Tongue (tissue), 3 donors: ENCODE data around the gene EHBP1L1. TPM values are rescaled to one million over a fixed set of nuclear protein-coding genes. Genes with fewer than 3 reads are reported as not detected.
"Not testable (repeated sequence)": the region's sequence is repeated elsewhere in the genome, so short reads cannot be mapped to it uniquely, and the experiment has no call there.

Experiments used
- DNase-seq: peaks from one replicate; pipeline ENCODE4 v3.0.0-alpha.2; 2015
- small RNA-seq: library from RNA; depleted of rRNA; stranded (forward); fragments of <200 nt; gene quantifications from one replicate; pipeline ENCODE3, GENCODE V24; 2014; ENCODE audit warnings: low replicate concordance
- total RNA-seq: library from RNA; depleted of rRNA; stranded (reverse); fragments of >200 nt; gene quantifications from one replicate; pipeline ENCODE4 v1.2.3, GENCODE V29; 2014

EHBP1L1 gene
- total RNA-seq, 1 donor from 2014 or later, result 284 TPM

DNA sequence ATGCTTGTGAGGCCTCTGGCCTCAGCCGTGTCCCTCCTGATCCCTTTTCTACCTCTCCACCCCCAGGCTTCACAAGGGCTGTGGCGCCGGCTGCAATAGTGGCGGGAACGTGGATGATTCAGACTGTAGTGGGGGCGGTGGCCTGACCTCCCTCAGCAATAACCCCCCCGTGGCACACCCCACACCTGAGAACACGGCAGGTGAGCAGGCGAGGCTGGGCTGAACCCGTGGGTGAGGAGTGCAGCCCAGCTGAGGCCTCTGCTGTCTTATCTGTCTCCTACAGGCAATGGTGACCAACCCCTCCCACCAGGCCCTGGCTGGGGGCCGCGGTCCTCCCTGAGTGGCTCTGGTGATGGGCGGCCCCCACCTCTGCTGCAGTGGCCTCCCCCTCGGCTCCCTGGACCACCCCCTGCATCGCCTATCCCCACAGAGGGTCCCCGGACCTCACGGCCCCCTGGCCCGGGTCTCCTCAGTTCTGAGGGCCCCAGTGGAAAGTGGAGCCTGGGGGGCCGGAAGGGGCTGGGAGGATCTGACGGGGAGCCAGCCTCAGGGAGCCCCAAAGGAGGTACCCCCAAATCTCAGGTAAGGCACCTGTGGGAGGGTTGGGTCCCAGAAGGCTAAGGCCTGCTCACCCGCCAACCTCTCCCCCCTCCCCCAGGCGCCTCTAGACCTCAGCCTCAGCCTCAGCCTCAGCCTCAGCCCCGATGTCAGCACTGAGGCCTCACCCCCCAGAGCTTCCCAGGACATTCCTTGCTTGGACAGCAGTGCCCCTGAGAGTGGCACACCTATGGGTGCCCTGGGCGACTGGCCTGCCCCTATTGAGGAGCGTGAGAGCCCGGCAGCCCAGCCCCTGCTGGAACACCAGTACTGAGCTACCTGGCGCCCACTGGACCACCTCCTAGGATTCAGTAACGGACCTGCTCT is 60.5 kb downstream of the EHBP1L1 start:
- no peak for DNase-seq

DNA sequence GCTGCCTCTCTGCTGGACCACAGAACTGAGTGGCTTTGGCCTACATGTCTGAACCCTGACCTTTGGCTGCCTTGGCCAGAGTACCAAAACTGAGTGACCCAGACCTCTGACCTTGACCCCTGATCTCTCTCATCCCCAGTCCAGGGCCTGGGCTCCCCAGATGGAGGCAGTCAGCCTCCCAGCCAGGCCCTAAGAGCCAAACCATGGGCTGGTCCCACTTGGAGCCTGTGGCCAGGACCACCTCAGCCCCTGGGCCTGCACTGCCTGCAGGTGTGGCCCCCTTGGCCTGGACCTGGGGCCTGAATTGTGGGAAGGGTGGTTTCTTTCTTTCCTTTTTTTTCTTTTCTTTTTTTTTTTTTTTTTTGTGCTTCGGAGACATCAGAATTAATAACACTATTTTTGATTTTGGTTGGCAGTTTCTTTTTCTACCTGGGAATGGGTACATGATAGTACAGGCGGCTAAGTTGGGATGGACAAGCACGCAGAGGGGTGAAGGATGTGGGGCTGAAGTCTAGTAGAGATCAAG is 61.2 kb downstream of the EHBP1L1 start:
- DNase-seq, result no peak

DNA sequence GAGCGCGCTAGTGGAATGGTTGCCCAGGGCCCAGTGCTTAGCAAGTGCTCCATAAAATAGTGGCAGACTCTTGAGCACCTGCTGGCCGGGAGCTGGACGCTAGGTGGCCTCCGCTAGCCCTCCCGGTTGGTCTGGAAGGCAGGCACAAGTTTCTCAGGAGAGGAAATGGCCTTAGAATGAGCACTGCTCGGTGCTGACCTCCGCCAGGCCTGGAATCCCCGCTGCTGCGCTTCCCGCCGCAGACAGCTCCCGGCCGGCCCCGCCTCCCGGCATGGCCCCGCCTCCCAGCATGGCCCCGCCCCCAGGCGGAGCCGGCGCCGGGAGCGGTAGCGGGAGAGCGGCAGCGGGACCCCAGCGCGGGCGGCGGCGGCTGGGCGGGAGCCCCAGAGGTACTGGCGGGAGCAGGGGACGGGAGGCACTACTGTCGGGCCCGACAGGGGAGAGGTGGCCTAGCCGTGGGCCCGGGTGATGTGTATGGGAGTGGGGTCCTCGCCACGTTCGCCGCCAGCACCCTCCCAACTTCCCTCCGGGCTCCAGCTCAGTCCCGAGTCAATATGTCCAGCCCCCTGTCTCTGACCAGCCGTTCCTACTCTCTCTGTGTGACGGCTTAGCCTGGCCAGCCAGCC is 62.1 kb downstream of the EHBP1L1 start, which contains the start of gene SIPA1:
SIPA1 (plus strand) TSS at position 308 of the 626 bp plus-strand sequence. CDS start 2,821 bp downstream, outside the sequence.
- peak; percentile 88 for DNase-seq

DNA sequence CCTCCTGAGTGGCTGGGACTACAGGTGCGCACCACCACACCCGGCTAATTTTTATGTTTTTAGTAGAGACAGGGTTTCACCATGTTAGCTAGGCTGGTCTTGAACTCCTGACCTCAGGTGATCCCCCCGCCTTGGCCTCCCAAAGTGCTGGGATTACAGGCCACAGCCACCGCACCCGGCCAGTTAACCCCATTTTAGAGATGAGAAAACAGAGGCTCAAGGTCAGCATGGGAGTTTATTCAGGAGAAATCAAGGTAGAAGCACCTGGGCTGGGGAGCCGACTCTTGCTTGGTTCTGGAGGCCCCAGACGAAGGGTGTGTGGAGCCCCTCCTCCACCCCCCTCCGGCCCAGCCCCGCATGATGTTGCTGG is 63.4 kb downstream of the EHBP1L1 start:
- not testable (repeated sequence) for DNase-seq

DNA sequence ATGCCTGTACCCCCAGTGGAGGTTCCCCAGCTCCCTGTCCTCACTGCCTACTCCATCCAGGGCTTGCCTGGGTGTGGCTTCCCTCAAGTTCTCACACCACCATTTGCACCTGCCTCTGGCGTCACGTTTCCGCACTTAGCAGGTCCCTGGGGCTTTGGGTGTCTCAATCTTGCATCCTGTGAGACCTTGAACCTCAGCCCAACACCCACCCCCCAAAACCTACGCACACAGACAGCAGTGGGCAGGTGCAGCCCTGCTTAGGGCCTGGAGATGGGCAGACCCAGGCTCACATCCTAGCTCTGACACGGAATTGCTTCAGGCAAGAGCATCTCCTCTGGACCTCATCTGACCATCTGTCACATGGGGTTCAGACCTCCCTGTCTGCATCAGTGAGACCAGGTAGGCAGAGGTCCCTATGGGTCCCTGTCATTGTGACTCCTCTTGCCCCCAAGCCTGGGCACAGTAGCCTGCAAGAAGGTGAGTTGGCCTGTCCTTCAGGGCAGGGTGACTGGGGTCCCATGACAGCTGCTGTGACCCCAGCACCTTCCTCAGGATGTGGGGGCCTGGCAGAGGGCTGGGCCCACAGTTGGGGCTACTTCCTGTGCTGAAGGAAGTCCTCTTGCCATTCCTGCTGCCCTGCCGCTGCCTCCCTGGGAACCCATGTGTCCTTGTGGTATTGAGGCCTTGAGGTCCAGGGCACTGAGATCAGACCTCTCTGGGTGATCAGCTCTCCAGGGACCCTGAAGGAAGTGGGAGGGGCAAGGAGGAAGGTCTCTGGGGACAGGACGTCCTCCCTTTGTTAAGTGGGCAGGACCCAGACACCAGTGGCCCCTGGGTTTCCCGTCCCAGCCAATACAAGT is 64.0 kb downstream of the EHBP1L1 start:
- DNase-seq, result no peak

DNA sequence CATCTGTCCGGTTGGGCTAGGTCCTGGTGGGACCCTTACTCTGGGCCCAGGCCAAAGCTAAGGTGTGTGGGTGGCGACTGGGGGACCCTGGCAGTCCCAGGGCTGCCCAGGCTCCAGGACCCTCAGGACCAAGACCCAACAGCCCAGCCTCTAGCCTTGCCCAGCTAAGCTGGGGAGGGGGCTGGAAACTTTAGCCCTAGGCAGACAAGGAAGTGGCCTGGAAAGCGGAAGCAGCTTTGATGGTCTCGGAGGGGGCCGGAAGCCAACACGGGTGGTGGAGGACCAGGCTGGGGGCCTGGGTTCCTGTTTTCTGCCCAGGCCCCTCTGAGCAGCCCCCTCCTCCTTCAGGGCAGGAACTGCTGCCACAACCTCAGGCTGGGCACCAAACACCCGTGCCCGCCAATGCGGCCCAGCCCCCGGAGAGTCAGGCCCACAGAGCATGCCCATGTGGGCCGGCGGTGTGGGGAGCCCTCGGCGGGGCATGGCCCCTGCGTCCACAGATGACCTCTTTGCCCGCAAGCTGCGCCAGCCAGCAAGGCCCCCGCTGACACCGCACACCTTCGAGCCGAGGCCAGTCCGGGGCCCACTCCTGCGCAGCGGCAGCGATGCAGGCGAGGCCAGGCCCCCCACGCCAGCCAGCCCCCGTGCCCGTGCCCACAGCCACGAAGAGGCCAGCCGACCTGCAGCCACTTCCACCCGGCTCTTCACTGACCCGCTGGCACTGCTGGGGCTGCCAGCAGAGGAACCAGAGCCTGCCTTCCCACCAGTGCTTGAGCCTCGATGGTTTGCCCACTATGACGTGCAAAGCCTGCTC is 64.8 kb downstream of the EHBP1L1 start:
- no peak for DNase-seq

DNA sequence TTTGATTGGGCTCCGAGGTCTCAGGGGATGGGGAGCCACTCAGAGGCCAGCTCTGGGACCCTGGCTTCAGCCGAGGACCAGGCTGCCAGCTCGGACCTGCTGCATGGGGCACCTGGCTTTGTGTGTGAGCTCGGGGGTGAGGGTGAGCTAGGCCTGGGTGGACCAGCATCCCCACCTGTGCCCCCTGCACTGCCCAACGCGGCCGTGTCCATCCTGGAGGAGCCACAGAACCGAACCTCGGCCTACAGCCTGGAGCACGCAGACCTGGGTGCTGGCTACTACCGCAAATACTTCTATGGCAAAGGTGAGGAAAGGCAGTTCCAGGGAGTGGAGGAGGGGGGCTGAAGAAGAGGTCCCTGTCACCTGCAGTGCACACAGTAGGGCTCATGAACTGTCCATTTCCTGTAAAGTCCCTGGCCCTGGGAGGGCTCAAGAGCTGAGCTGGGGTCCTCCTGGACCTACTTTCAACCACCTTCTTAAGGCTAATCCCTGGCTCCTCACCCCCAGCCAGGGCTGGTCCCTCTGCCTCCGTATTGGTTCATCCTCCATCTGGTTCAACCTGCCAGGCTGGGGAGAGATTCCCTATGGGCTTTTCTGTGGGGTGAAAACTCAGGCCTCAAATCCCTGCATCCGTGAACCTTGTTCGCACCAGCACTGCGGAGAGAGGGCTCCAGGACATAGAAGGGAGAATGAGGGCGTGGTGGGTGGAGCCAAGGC is 65.6 kb downstream of the EHBP1L1 start:
- no peak for DNase-seq

Small RNAs within 50 kb of the gene (small RNA-seq; reads per million reads assigned to genes)
- gene AP001362.1 (not detected), gene MIR4690 (0.16 reads per million, percentile 9 among the genes with 10 or more reads in this experiment)

Other genes with a start within 250 kb of the EHBP1L1 start
- gene DPF2, start 242.2 kb upstream of the EHBP1L1 start, total RNA-seq, result 41.4 TPM
- not detected for gene TIGD3, start 221.3 kb upstream of the EHBP1L1 start, total RNA-seq
- gene SLC25A45, start 193.4 kb upstream of the EHBP1L1 start, total RNA-seq, result 4.8 TPM
- gene FRMD8, start 189.4 kb upstream of the EHBP1L1 start, total RNA-seq, result 63.4 TPM
- gene NEAT1, start 153.3 kb upstream of the EHBP1L1 start, total RNA-seq, result 196 TPM
- 27,133 TPM for gene MALAT1, start 77.0 kb upstream of the EHBP1L1 start, total RNA-seq
- gene SCYL1, start 51.0 kb upstream of the EHBP1L1 start, total RNA-seq, result 33.8 TPM
- gene LTBP3, start 17.7 kb upstream of the EHBP1L1 start, total RNA-seq, result 116 TPM
- 26.6 TPM for gene ZNRD2, start 5.6 kb upstream of the EHBP1L1 start, total RNA-seq
- 30.4 TPM for gene FAM89B, start 3.5 kb upstream of the EHBP1L1 start, total RNA-seq
- gene KCNK7, start 19.7 kb downstream of the EHBP1L1 start, total RNA-seq, result 4.2 TPM
- gene MAP3K11, start 38.2 kb downstream of the EHBP1L1 start, total RNA-seq, result 46.9 TPM
- gene PCNX3, start 39.7 kb downstream of the EHBP1L1 start, total RNA-seq, result 15.8 TPM
- gene SIPA1, start 62.0 kb downstream of the EHBP1L1 start, total RNA-seq, result 23.5 TPM
- gene RELA, start 86.9 kb downstream of the EHBP1L1 start, total RNA-seq, result 18.8 TPM
- 39.5 TPM for gene KAT5, start 136.2 kb downstream of the EHBP1L1 start, total RNA-seq
- gene RNASEH2C, start 144.7 kb downstream of the EHBP1L1 start, total RNA-seq, result 20.2 TPM
- 4.6 TPM for gene AP5B1, start 204.9 kb downstream of the EHBP1L1 start, total RNA-seq
- gene OVOL1, start 211.0 kb downstream of the EHBP1L1 start, total RNA-seq, result 2.1 TPM